K562 (cell line): Measurements from ENCODE around the gene LTO1. TPM values are rescaled to one million over a fixed set of nuclear protein-coding genes. Genes with fewer than 3 reads are reported as not detected.

ENCODE experiments used
- ATAC-seq: fragments of 200-7000 bp; cut with Tn5 transposase; 3 replicates; pipeline ENCODE4 v1.9.1; 2020; ENCODE audit warnings: moderate library complexity
- BruUV-seq: library from RNA; stranded (reverse); fragments of 400-500 nt; replicated peaks from 2 replicates; lab custom pipeline; 2021; lab: Mats Ljungman, UMichigan
- CTCF ChIA-PET: fragments of 300-600 bp; formaldehyde crosslinking; extraction: SDS; loops from one replicate; lab custom pipeline; 2021; ENCODE audit warnings: low intra/inter-chr PET ratio; lab: Yijun Ruan, JAX
- POLR2A ChIA-PET: fragments of 300-600, 350-650 bp; sonication (Branson Sonifier 250); formaldehyde crosslinking; extraction: SDS; loops from one replicate; lab custom pipeline; 2021; ENCODE audit warnings: antibody characterized with exemption, inconsistent platforms; lab: Yijun Ruan, JAX
- DNase-seq, 4 experiments: peaks; one replicate each; pipeline versions ENCODE4 v3.0.0 to v3.0.0-alpha.2; 2011 to 2018; ENCODE audit warnings: low spot score in 3 of 4, mixed read lengths in 3 of 4; ENCODE audit errors: extremely low read depth in 1 of 4
- FAIRE-seq: peaks from 2 replicates; lab custom pipeline; 2011; peaks lifted over from hg19 to GRCh38; lab: Jason Lieb, UNC
- H2AFZ ChIP-seq: 2 replicates; pipeline ENCODE4 v1.6.0; 2011; ENCODE audit warnings: low read depth, low read length, control low read depth, inconsistent platforms
- H3K27ac ChIP-seq: fragments of 200-600 bp; 3 replicates; pipeline ENCODE4 v1.8.0; 2011; ENCODE audit warnings: low read depth, mild to moderate bottlenecking, control low read depth, inconsistent platforms, low read length, moderate library complexity, mixed read lengths; ENCODE audit errors: extremely low read depth
- H3K27me3 ChIP-seq, 2 experiments: fragments of 300-600 bp in 1 of 2; 2 replicates in 1 of 2; 3 replicates in 1 of 2; pipeline versions ENCODE4 v1.6.0 to v1.8.0; 2011; ENCODE audit warnings: inconsistent platforms in 2 of 2, low read length in 2 of 2, mild to moderate bottlenecking in 1 of 2, mixed read lengths in 1 of 2, moderate library complexity in 1 of 2; ENCODE audit not compliant: control insufficient read depth in 2 of 2, insufficient read depth in 2 of 2
- H3K36me3 ChIP-seq: fragments of 300-600 bp; 3 replicates; pipeline ENCODE4 v1.8.0; 2011; ENCODE audit warnings: mild to moderate bottlenecking, low read length, inconsistent platforms; ENCODE audit not compliant: control insufficient read depth, insufficient read depth
- H3K4me1 ChIP-seq, 2 experiments: fragments of 200-600 bp in 1 of 2; replicated peaks in 1 of 2; 2 replicates in 1 of 2; 3 replicates in 1 of 2; pipeline versions ENCODE4 v1.5.1 to v1.8.0; 2011; ENCODE audit warnings: inconsistent platforms in 2 of 2, low read length in 2 of 2, mild to moderate bottlenecking in 1 of 2, mixed read lengths in 1 of 2, moderate library complexity in 1 of 2; ENCODE audit not compliant: control insufficient read depth in 2 of 2, insufficient read depth in 2 of 2
- H3K4me2 ChIP-seq: 2 replicates; pipeline ENCODE4 v1.6.1; 2011; ENCODE audit warnings: low read length, control low read depth, inconsistent platforms, mixed read lengths; ENCODE audit not compliant: insufficient read depth
- H3K4me3 ChIP-seq: fragments of 200-600 bp; sonication (generic), shearing (Covaris generic); 2 replicates; pipeline ENCODE4 v1.5.1; 2016; ENCODE audit warnings: control low read depth, inconsistent platforms
- H3K79me2 ChIP-seq: fragments of 200-600 bp; 3 replicates; pipeline ENCODE4 v1.8.0; 2011; ENCODE audit warnings: low read length, inconsistent platforms; ENCODE audit not compliant: control insufficient read depth, insufficient read depth
- H3K9ac ChIP-seq, 2 experiments: 2 replicates each; pipeline versions ENCODE4 v1.6.0 to v1.6.1; 2011; ENCODE audit warnings: low read depth in 2 of 2, low read length in 2 of 2, control low read depth in 1 of 2, inconsistent platforms in 1 of 2, mild to moderate bottlenecking in 1 of 2, mixed read lengths in 1 of 2; ENCODE audit not compliant: insufficient read depth in 1 of 2
- H3K9me1 ChIP-seq: one replicate; pipeline ENCODE4 v1.6.0; 2011; ENCODE audit warnings: inconsistent platforms, mild to moderate bottlenecking, low read length, moderate library complexity; ENCODE audit not compliant: control insufficient read depth, insufficient read depth
- H3K9me3 ChIP-seq: replicated peaks from 2 replicates; pipeline ENCODE4 v1.5.1; 2011; ENCODE audit warnings: low read depth, low read length, inconsistent platforms; ENCODE audit not compliant: control insufficient read depth, insufficient read depth
- H4K20me1 ChIP-seq: replicated peaks from 2 replicates; pipeline ENCODE4 v1.6.1; 2011; ENCODE audit warnings: low read length, inconsistent platforms, mixed read lengths; ENCODE audit not compliant: control insufficient read depth, insufficient read depth
- LCOR ChIP-seq: sonication (generic); formaldehyde crosslinking; IDR thresholded peaks from 2 replicates; pipeline ENCODE4 v1.8.0; 2022; ENCODE audit warnings: mild to moderate bottlenecking, missing genetic modification reagents
- PHF8 ChIP-seq: fragments of 200-600 bp; sonication (generic); IDR thresholded peaks from 2 replicates; pipeline ENCODE4 v1.6.1; 2012; ENCODE audit warnings: mixed run types, mild to moderate bottlenecking, inconsistent platforms, low read length, moderate library complexity, borderline replicate concordance
- POLR2G ChIP-seq: fragments of 200-400 bp; formaldehyde crosslinking; IDR thresholded peaks from 2 replicates; pipeline ENCODE4 v1.6.1; 2017; ENCODE audit warnings: low read depth, mild to moderate bottlenecking, antibody characterized with exemption, low read length, moderate library complexity
- PTBP1 ChIP-seq: fragments of 200-400 bp; formaldehyde crosslinking; IDR thresholded peaks from 2 replicates; pipeline ENCODE4 v1.6.1; 2017; ENCODE audit warnings: low read depth, low read length
- PTTG1 ChIP-seq: fragments of 450-650 bp; IDR thresholded peaks from 2 replicates; pipeline ENCODE4 v1.6.1; 2016; ENCODE audit warnings: low read depth, mild to moderate bottlenecking, missing genetic modification characterization, missing compliant biosample characterization
- RBFOX2 ChIP-seq: fragments of 200-400 bp; formaldehyde crosslinking; IDR thresholded peaks from 2 replicates; pipeline ENCODE4 v1.6.1; 2017; ENCODE audit warnings: low read depth, mild to moderate bottlenecking, low read length, moderate library complexity
- ZFX ChIP-seq: sonication (generic); formaldehyde crosslinking; IDR thresholded peaks from 2 replicates; pipeline ENCODE4 v1.8.0; 2022; ENCODE audit warnings: mild to moderate bottlenecking, missing genetic modification reagents, moderate library complexity
- ZNF740 ChIP-seq, 3 experiments: fragments of 200-800 bp in 1 of 3; sonication (Bioruptor generic) in 1 of 3; sonication (generic) in 1 of 3; formaldehyde crosslinking in 1 of 3; IDR thresholded peaks; 2 replicates each; pipeline versions ENCODE4 v1.6.1 to v1.8.0; 2016 to 2022; ENCODE audit warnings: mild to moderate bottlenecking in 2 of 3, missing compliant biosample characterization in 2 of 3, missing genetic modification characterization in 2 of 3, missing genetic modification reagents in 1 of 3
- WGBS: fragments of 100-300 bp; shearing (Covaris generic); methylation state at CpG from one replicate; pipeline ENCODE4 v1.1.6; 2016; ENCODE audit warnings: low coverage, mixed read lengths; ENCODE audit not compliant: insufficient coverage; ENCODE audit errors: missing lambda C conversion rate; 5-methylcytosine and 5-hydroxymethylcytosine counted together
- in situ Hi-C: fragments of 300-500 bp; cut with MboI; formaldehyde crosslinking; loops from 4 replicates; pipeline ENCODE4 v1.15.0; 2018; ENCODE audit warnings: inconsistent platforms, mixed read lengths
- intact Hi-C: fragments of 100-400 bp; cut with micrococcal nuclease; formaldehyde crosslinking; loops from 2 replicates; pipeline ENCODE4 v1.14.2; 2022
- polyA plus RNA-seq, 8 experiments: library from polyadenylated mRNA; depleted of rRNA in 4 of 8; stranded (reverse) in 5 of 8; unstranded in 3 of 8; fragments of >200 nt; fragmentation: Nextera tagmentation in 2 of 8; fragmentation: Illumina TruSeq in 1 of 8; extraction: Ambion mirVana in 2 of 8; extraction: Trizol in 1 of 8; gene quantifications; 2 replicates each; pipeline versions ENCODE4 v1.2.1 to v1.2.3, GENCODE V29; 2011 to 2014; ENCODE audit warnings: inconsistent platforms in 1 of 8, missing spikeins in 1 of 8
- total RNA-seq, 7 experiments: library from RNA; depleted of rRNA in 6 of 7; stranded (reverse); fragments of >200 nt in 6 of 7; fragmentation: Illumina TruSeq in 2 of 7; extraction: Trizol in 2 of 7; gene quantifications; 2 replicates each; pipeline versions ENCODE4 v1.2.1 to v1.2.3, GENCODE V29; 2011 to 2021; ENCODE audit warnings: low replicate concordance in 1 of 7
- TF ChIP-seq, protein P1 (sequence below): sonication (generic); formaldehyde crosslinking; IDR thresholded peaks from 2 replicates; pipeline ENCODE4 v1.8.1; 2022; ENCODE audit warnings: missing genetic modification reagents

Gene LTO1
- total and polyA plus RNA-seq, 9 of the 15 experiments (the other 6 are each of a cell fraction or from before 2014, with no cell fraction given), result 2.6 to 43.4 (median 19.1) TPM

DNA sequence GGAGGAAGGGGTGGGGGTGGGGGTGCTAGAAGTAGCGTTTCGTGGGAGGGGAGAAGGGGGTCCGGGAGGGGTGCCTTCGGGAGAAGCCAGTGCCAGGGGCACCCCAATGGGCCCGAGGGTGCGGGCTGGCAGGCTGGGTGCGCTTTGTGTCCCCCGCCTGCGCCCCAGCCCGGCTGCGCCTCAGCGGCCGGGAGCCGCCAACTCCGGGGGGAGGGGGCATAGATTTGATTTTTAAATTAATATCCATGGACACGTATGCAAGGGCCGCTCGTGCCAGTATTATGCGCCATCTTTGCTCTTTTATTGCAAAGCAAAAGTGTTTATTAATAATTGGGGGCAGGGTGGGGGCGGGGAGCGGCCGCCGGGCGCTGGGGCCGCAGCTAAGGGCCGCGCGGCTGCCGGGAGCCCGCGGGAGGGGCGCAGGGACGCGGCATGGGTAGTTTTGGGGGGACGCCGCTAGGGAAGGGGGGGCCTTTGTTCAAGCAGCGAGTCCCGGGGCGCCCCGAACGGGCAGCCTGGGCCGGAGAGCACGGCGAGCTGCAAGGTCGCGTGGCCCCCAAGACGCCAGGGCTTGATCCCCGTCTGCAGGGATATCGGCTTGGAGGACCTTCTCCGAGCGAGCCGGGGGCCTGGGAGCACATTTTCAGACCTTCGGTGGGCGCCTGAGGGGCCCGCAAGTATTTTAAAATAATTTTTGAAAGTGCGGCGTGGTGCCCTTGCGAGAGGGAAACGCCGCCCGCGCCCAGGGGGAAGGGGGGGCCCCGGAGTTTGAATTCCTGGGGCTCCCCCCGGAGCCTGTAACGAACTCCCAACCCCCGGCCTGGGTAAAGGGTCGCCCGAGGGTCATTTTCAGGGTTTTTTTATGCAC is 33.2 kb downstream of the LTO1 start:
- in situ Hi-C loops, result loop anchor here (5.0 kb wide), 3 partner anchors 195 to 535 kb away; partner anchors contain the start of gene MYEOV
- 1% methylated on average over 38 of the region's 68 CpGs for WGBS

More for the DNA sequence above, 33.2 kb downstream of the LTO1 start:
- H3K27ac ChIP-seq, result peak overlapping the region; percentile 66; the same call in 1 of the 3 replicates
- H3K79me2 ChIP-seq, result peaks cover 4% of the 10 kb centered on the region; the same call in 1 of the 3 replicates
- FAIRE-seq (no peak), DNase-seq (peak in 2 of 4 experiments; percentile 40 to 45), ATAC-seq (no peak)
- ChIA-PET CTCF (interaction anchor here (0.8 to 3.4 kb wide), 3 partner anchors 197 to 540 kb away, joined by 3 to 43 read pairs (median 3); no protein-coding TSS in a partner anchor), POLR2A (interaction anchor here (0.5 to 0.6 kb wide), 2 partner anchors 228 to 1190 kb away, joined by 4 to 5 read pairs; no protein-coding TSS in a partner anchor)
- no TSS peak for BruUV-seq
- H3K9me3 ChIP-seq, result no peaks in the 10 kb centered on the region
- peak overlapping the region; percentile 78 for H3K4me2 ChIP-seq
- H3K36me3 ChIP-seq, result no peaks in the 10 kb centered on the region
- 0 out of 2 replicates have a peak overlapping the region, but pooled peaks have one; percentile 51 for H2AFZ ChIP-seq
- peaks cover 3% of the 10 kb centered on the region for H3K9me1 ChIP-seq
- peak overlapping the region; percentile 54 for H3K4me3 ChIP-seq
- H3K9ac ChIP-seq, result peak overlapping the region; percentile 63 to 87; a peak in 3 of 4 replicates
- no peaks in the 10 kb centered on the region; the same call in none of the 2 replicates for H4K20me1 ChIP-seq
- intact Hi-C loops, result loop anchor here (2.0 to 10.0 kb wide), 6 partner anchors 200 to 1007 kb away; no protein-coding TSS in a partner anchor
- TF ChIP-seq RBFOX2 (peak; percentile 44; the same call in 1 of the 2 replicates), PTBP1 (no peak), PTTG1 (no peak), PHF8 (0 out of 2 replicates have a peak, but pooled peaks have one; percentile 1), POLR2G (peak; percentile 47; the same call in 1 of the 2 replicates), ZFX (CRISPR knock-in tag) (peak; percentile 42), LCOR (CRISPR knock-in tag) (no peak), ZNF740 (CRISPR knock-in tag; IDR thresholded peaks at IDR 0.05) (0 out of 2 replicates have a peak, but pooled peaks have one; percentile 52), ZNF740 (tag; IDR thresholded peaks at IDR 0.05) (no peak)
- TF ChIP-seq, protein P1, sequence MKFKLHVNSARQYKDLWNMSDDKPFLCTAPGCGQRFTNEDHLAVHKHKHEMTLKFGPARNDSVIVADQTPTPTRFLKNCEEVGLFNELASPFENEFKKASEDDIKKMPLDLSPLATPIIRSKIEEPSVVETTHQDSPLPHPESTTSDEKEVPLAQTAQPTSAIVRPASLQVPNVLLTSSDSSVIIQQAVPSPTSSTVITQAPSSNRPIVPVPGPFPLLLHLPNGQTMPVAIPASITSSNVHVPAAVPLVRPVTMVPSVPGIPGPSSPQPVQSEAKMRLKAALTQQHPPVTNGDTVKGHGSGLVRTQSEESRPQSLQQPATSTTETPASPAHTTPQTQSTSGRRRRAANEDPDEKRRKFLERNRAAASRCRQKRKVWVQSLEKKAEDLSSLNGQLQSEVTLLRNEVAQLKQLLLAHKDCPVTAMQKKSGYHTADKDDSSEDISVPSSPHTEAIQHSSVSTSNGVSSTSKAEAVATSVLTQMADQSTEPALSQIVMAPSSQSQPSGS (CRISPR knock-in tag), result no peak
- peaks cover 8 to 74% of the 10 kb centered on the region in 2 experiments; a peak in 4 of 5 replicates for H3K4me1 ChIP-seq
- peaks cover 9 to 13% of the 10 kb centered on the region in 2 experiments for H3K27me3 ChIP-seq
